ENCODE measurements around the gene RIIAD1.
"Not testable (repeated sequence)": the region's sequence is repeated elsewhere in the genome, so short reads cannot be mapped to it uniquely, and the experiment has no call there.

The RIIAD1 gene

GRCh38 chr1:151680826-151681225, 40.5 kb upstream of the RIIAD1 start:
- no peaks in the 10 kb centered on the region for H3F3A ChIP-seq (ENCODE audit: control insufficient read depth, insufficient read depth)
- H3K4me1 ChIP-seq (ENCODE audit: control insufficient read depth, low read length), result no peaks in the 10 kb centered on the region
- no peaks in the 10 kb centered on the region for H3K27me3 ChIP-seq (ENCODE audit: control insufficient read depth, low read length)
- H3K27ac ChIP-seq (ENCODE audit: low read depth, low read length), result no peak overlapping the region
- H3K36me3 ChIP-seq (ENCODE audit: control insufficient read depth, low read length), result no peaks in the 10 kb centered on the region; the same call in 1 of the 2 replicates
- H3K79me2 ChIP-seq (ENCODE audit: control insufficient read depth, low read length), result no peaks in the 10 kb centered on the region
- no peaks in the 10 kb centered on the region for H3K9me2 ChIP-seq (replicated peaks; ENCODE audit: control insufficient read depth, low read length)
- TF ChIP-seq EZH2phosphoT487 (IDR thresholded peaks at IDR 0.05; ENCODE audit: borderline replicate concordance, low read length) (no peak), CTCF (IDR thresholded peaks at IDR 0.05; ENCODE audit: low read depth, low read length, poor library complexity, severe bottlenecking) (no peak)
- no peak overlapping the region for H3K4me3 ChIP-seq (ENCODE audit: low read length)
- no peaks in the 10 kb centered on the region for H3K9me3 ChIP-seq (ENCODE audit: control insufficient read depth, insufficient read depth, low read length)
- H3K4me2 ChIP-seq (ENCODE audit: low read length), result no peak overlapping the region
- no peaks in the 10 kb centered on the region for H4K20me1 ChIP-seq (ENCODE audit: control insufficient read depth, insufficient read depth, low read depth, low read length)

- H3K27ac ChIP-seq (ENCODE audit: low read depth, low read length), result no peak overlapping the region
- H3K36me3 ChIP-seq (ENCODE audit: control insufficient read depth, low read length), result no peaks in the 10 kb centered on the region; the same call in 1 of the 2 replicates
- H3K9me2 ChIP-seq (replicated peaks; ENCODE audit: control insufficient read depth, low read length), result no peaks in the 10 kb centered on the region
- H4K20me1 ChIP-seq (ENCODE audit: control insufficient read depth, insufficient read depth, low read depth, low read length), result no peaks in the 10 kb centered on the region
- no peaks in the 10 kb centered on the region for H3K79me2 ChIP-seq (ENCODE audit: control insufficient read depth, low read length)
- H3K27me3 ChIP-seq (ENCODE audit: control insufficient read depth, low read length), result no peaks in the 10 kb centered on the region
- TF ChIP-seq EZH2phosphoT487 (IDR thresholded peaks at IDR 0.05; ENCODE audit: borderline replicate concordance, low read length) (no peak), CTCF (IDR thresholded peaks at IDR 0.05; ENCODE audit: low read depth, low read length, poor library complexity, severe bottlenecking) (no peak)
- no peaks in the 10 kb centered on the region for H3K9me3 ChIP-seq (ENCODE audit: control insufficient read depth, insufficient read depth, low read length)
- H3K4me3 ChIP-seq (ENCODE audit: low read length), result no peak overlapping the region
- no peaks in the 10 kb centered on the region for H3F3A ChIP-seq (ENCODE audit: control insufficient read depth, insufficient read depth)
- no peaks in the 10 kb centered on the region for H3K4me1 ChIP-seq (ENCODE audit: control insufficient read depth, low read length)
- H3K4me2 ChIP-seq (ENCODE audit: low read length), result no peak overlapping the region
These were observed 39.4 kb upstream of the RIIAD1 start for GRCh38 chr1:151681923-151682322.

- H3K9me2 ChIP-seq (replicated peaks; ENCODE audit: control insufficient read depth, low read length); H3K27me3 ChIP-seq (ENCODE audit: control insufficient read depth, low read length); H3K4me2 ChIP-seq (ENCODE audit: low read length); H3K4me1 ChIP-seq (ENCODE audit: control insufficient read depth, low read length); H3K9me3 ChIP-seq (ENCODE audit: control insufficient read depth, insufficient read depth, low read length); H4K20me1 ChIP-seq (ENCODE audit: control insufficient read depth, insufficient read depth, low read depth, low read length); H3K27ac ChIP-seq (ENCODE audit: low read depth, low read length); H3F3A ChIP-seq (ENCODE audit: control insufficient read depth, insufficient read depth); H3K4me3 ChIP-seq (ENCODE audit: low read length); H3K79me2 ChIP-seq (ENCODE audit: control insufficient read depth, low read length); H3K36me3 ChIP-seq (ENCODE audit: control insufficient read depth, low read length): not testable (repeated sequence)
These were observed 38.4 kb upstream of the RIIAD1 start for GRCh38 chr1:151682901-151683300.

GRCh38 chr1:151684128-151684527, 37.2 kb upstream of the RIIAD1 start:
- no peaks in the 10 kb centered on the region for H3K27me3 ChIP-seq (ENCODE audit: control insufficient read depth, low read length)
- no peak overlapping the region for H3K27ac ChIP-seq (ENCODE audit: low read depth, low read length)
- H3K4me3 ChIP-seq (ENCODE audit: low read length), result no peak overlapping the region
- H3K36me3 ChIP-seq (ENCODE audit: control insufficient read depth, low read length), result no peaks in the 10 kb centered on the region; the same call in 1 of the 2 replicates
- no peaks in the 10 kb centered on the region for H3K9me3 ChIP-seq (ENCODE audit: control insufficient read depth, insufficient read depth, low read length)
- TF ChIP-seq EZH2phosphoT487 (IDR thresholded peaks at IDR 0.05; ENCODE audit: borderline replicate concordance, low read length) (no peak), CTCF (IDR thresholded peaks at IDR 0.05; ENCODE audit: low read depth, low read length, poor library complexity, severe bottlenecking) (no peak)
- H3F3A ChIP-seq (ENCODE audit: control insufficient read depth, insufficient read depth), result no peaks in the 10 kb centered on the region
- no peaks in the 10 kb centered on the region for H4K20me1 ChIP-seq (ENCODE audit: control insufficient read depth, insufficient read depth, low read depth, low read length)
- H3K9me2 ChIP-seq (replicated peaks; ENCODE audit: control insufficient read depth, low read length), result no peaks in the 10 kb centered on the region
- H3K79me2 ChIP-seq (ENCODE audit: control insufficient read depth, low read length), result no peaks in the 10 kb centered on the region
- H3K4me2 ChIP-seq (ENCODE audit: low read length), result no peak overlapping the region
- H3K4me1 ChIP-seq (ENCODE audit: control insufficient read depth, low read length), result no peaks in the 10 kb centered on the region

All from DOHH2 (cell line).